HFF-Myc (cell line): ENCODE results near the gene NUMB.

Experiments
- DNase-seq: peaks from one replicate; pipeline ENCODE4 v3.0.0-alpha.2; 2011; ENCODE audit warnings: low read depth; ENCODE audit errors: extremely low read depth
- H3K4me3 ChIP-seq: replicated peaks from 2 replicates; pipeline ENCODE4 v1.5.1; 2011; ENCODE audit warnings: low read depth, mild to moderate bottlenecking, control low read depth, low read length
- TF ChIP-seq, protein P1 (sequence below): IDR thresholded peaks from 2 replicates; pipeline ENCODE4 v1.5.1; 2012; ENCODE audit warnings: mild to moderate bottlenecking, low read depth, low read length, control low read depth; ENCODE audit errors: missing control alignments

Gene NUMB

DNA sequence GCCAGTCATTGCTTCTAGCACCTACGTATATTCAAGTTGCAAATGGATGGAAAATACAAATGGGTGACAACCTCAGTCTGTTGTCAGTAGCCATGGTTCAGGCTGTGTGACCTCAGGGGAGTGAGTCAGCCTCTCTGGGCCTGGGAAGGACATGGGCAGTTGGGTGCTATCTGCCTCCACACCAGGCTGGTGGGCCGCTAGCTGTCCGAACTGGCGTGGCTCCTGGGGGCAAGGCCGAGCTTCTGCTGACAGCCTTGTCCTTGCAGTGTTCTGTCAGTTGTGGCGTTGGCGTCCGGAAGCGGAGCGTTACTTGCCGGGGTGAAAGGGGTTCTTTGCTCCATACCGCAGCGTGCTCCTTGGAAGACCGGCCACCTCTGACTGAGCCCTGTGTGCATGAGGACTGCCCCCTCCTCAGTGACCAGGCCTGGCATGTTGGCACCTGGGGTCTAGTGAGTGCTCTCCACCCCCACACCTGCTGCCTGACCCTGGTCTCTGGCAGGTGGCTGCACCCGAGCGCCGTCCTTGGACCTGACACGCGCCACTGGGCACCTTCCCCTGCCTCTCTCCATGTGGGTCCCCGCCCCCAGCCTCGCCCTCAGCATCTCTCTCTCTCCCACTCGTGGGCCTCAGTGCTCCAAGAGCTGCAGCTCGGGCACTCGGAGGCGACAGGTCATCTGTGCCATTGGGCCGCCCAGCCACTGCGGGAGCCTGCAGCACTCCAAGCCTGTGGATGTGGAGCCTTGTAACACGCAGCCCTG is 203.9 kb downstream of the NUMB start:
- TF ChIP-seq, protein P1, sequence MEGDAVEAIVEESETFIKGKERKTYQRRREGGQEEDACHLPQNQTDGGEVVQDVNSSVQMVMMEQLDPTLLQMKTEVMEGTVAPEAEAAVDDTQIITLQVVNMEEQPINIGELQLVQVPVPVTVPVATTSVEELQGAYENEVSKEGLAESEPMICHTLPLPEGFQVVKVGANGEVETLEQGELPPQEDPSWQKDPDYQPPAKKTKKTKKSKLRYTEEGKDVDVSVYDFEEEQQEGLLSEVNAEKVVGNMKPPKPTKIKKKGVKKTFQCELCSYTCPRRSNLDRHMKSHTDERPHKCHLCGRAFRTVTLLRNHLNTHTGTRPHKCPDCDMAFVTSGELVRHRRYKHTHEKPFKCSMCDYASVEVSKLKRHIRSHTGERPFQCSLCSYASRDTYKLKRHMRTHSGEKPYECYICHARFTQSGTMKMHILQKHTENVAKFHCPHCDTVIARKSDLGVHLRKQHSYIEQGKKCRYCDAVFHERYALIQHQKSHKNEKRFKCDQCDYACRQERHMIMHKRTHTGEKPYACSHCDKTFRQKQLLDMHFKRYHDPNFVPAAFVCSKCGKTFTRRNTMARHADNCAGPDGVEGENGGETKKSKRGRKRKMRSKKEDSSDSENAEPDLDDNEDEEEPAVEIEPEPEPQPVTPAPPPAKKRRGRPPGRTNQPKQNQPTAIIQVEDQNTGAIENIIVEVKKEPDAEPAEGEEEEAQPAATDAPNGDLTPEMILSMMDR = no peak
- no peak overlapping the region for H3K4me3 ChIP-seq
- DNase-seq = no peak

DNA sequence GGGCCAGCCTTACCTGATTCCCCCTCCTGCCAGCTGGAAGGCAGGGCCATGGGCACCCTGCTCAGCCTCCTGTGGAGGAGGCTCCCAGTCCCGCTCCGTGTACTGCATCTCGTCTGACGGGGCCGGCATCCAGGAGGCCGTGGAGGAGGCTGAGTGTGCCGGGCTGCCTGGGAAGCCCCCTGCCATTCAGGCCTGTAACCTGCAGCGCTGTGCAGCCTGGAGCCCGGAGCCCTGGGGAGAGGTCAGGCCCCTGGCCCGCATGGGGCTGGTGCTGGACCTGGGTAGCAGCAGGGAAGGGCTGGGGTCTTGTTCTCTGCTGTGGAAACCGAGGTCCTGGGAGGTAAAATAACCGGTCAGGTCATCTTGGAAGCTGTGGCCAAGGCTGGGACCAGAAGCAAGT is 204.6 kb downstream of the NUMB start:
- DNase-seq = no peak

DNA sequence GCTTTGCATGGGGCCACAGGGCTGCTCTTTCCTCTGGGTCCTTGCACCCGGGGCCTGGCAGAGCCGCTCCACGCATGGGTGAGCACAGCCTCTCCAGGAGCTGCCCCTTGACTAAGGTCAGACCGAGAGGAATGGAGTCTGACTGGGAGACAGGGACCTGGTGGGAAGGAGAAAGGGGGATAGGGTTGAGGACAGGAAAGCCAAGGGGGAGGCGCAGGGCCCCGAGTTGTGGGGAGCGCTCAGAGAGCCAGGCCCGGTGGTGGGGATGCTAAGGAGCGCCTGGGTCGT is 205.1 kb downstream of the NUMB start:
- DNase-seq = no peak
- TF ChIP-seq, protein P1 = no peak
- no peak overlapping the region for H3K4me3 ChIP-seq

More for the DNA sequence above, 204.6 kb downstream of the NUMB start:
- TF ChIP-seq, protein P1 = no peak
- no peak overlapping the region for H3K4me3 ChIP-seq

DNA sequence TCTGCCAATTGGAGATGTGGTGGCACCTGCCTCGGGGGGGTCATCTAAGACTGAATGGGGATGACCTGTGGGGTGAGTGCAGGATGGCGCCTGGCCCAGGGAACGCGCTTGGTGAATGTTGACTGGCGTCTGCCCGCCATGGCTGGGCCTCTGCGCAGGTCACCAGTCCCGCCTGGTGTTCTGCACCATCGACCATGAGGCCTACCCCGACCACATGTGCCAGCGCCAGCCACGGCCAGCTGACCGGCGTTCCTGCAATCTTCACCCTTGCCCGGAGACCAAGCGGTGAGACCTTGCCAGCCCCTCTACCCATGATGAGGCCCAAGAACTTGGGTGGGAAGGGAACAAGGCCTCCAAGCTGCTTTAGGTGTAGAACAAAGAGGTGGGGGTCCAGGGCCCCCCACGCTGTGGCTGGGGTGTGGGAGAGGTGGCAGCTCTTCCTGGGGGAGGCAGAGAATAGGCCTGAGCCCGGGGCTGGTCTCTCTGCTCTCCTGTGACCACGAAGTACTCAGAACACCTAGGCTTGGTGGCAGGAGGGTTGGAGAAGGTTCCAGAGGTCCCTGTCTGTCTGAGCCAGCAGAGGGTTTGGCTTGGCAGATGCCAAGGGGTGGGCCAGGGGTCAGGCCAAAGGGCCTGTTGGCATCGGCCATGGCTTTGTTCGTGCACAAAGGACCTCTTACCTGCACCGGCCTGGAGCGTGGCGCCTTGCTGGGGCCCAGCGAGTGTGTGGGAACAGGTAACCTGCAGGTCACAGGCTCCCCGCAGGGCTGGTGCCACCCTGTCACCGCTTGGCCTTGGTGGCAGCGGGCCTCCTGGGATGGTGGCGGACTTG is 205.6 kb downstream of the NUMB start:
- H3K4me3 ChIP-seq = no peak overlapping the region
- TF ChIP-seq, protein P1 = no peak
- DNase-seq = no peak

DNA sequence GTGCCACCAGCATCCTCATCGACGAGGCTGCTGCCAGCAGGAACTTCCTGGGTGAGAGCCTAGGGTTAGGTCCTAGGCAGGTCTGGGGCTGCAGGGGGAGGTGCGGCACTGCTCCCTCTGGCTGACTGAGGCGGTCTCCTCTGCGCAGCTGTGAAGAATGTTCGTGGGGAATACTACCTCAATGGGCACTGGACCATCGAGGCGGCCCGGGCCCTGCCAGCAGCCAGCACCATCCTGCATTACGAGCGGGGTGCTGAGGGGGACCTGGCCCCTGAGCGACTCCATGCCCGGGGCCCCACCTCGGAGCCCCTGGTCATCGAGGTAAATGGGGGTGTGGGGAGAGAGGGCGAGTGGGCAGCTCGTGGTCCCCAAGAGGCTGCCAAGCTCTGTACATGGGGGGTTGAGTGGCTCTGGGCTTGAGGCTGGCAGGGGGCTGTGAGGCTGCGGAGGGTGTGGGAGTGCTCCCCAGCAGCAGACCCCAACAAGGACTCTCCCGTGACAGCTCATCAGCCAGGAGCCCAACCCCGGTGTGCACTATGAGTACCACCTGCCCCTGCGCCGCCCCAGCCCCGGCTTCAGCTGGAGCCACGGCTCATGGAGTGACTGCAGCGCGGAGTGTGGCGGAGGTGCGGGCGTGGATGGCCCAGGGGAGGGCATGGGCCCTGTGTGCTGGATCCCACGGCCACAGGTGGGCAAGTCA is 206.7 kb downstream of the NUMB start:
- no peak overlapping the region for H3K4me3 ChIP-seq
- DNase-seq = no peak
- TF ChIP-seq, protein P1 = no peak

DNA sequence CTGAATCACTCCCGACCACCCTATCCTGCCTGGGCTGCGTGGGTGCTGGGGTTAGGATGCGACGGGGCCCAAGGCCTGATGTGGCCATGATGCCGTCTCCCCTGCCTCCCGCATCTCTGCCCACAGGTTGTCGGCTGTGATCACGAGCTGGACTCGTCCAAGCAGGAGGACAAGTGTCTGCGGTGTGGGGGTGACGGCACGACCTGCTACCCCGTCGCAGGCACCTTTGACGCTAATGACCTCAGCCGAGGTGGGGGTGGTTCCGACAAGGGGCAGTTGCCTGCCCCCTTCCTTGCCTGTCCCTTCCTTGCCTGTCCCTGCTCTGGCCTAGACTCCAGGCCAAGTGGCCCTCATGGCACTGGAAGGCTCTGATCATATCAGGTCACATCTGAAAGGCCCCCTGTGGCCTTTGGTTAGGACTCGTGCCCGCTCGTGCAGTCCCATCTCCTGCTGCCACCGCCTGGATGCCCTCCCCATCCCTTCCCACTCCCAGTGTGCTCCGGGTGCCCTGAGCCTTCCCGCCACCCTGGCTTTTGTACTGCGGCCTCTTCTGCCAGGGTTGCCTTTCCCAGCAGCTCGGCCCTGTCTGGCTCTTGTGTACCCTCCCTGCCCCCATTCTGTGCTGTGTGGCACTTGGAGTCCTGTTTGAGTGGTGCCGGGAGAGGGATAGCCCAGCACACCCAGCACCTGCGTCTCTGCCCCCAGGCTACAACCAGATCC is 207.4 kb downstream of the NUMB start:
- DNase-seq = no peak
- TF ChIP-seq, protein P1 = no peak
- no peak overlapping the region for H3K4me3 ChIP-seq
